ENCODE data around the gene DPH6.
"Not testable (repeated sequence)": the region's sequence is repeated elsewhere in the genome, so short reads cannot be mapped to it uniquely, and the experiment has no call there.

Gene DPH6

GRCh38 chr15:35443376-35443775, 102.6 kb downstream of the DPH6 start:
- Histone ChIP-seq H3K4me1 (ENCODE audit: low read length) (no peaks in the 10 kb centered on the region), H3K9ac (ENCODE audit: low read length) (no peak overlapping the region), H3K9me3 (ENCODE audit: insufficient read depth, low read length) (no peaks in the 10 kb centered on the region), H2AFZ (ENCODE audit: low read depth, low read length) (no peak overlapping the region), H3K79me2 (ENCODE audit: low read length) (no peaks in the 10 kb centered on the region), H3K27ac (ENCODE audit: low read length) (no peak overlapping the region), H4K20me1 (ENCODE audit: insufficient read depth, low read length) (no peaks in the 10 kb centered on the region), H3K27me3 (ENCODE audit: low read depth, low read length) (no peaks in the 10 kb centered on the region), H3K36me3 (replicated peaks; ENCODE audit: low read depth, low read length) (no peaks in the 10 kb centered on the region), H3K4me2 (ENCODE audit: low read length) (no peak overlapping the region), H3K4me3 (ENCODE audit: low read length) (no peak overlapping the region)
- TF ChIP-seq CTCF (IDR thresholded peaks at IDR 0.05; ENCODE audit: low read depth, low read length) = no peak
- TF ChIP-seq EZH2phosphoT487 (IDR thresholded peaks at IDR 0.05; ENCODE audit: low read depth) = no peak

GRCh38 chr15:35442742-35443141, 103.2 kb downstream of the DPH6 start:
- no peak for TF ChIP-seq EZH2phosphoT487 (IDR thresholded peaks at IDR 0.05; ENCODE audit: low read depth)
- no peak for TF ChIP-seq CTCF (IDR thresholded peaks at IDR 0.05; ENCODE audit: low read depth, low read length)
- H2AFZ ChIP-seq (ENCODE audit: low read depth, low read length) = no peak overlapping the region
- H3K9ac ChIP-seq (ENCODE audit: low read length) = no peak overlapping the region
- no peaks in the 10 kb centered on the region for H3K9me3 ChIP-seq (ENCODE audit: insufficient read depth, low read length)
- H3K4me2 ChIP-seq (ENCODE audit: low read length) = no peak overlapping the region
- H3K27ac ChIP-seq (ENCODE audit: low read length) = no peak overlapping the region
- no peaks in the 10 kb centered on the region for H3K36me3 ChIP-seq (replicated peaks; ENCODE audit: low read depth, low read length)
- no peaks in the 10 kb centered on the region for H4K20me1 ChIP-seq (ENCODE audit: insufficient read depth, low read length)
- no peak overlapping the region for H3K4me3 ChIP-seq (ENCODE audit: low read length)
- no peaks in the 10 kb centered on the region for H3K79me2 ChIP-seq (ENCODE audit: low read length)
- H3K27me3 ChIP-seq (ENCODE audit: low read depth, low read length) = no peaks in the 10 kb centered on the region
- H3K4me1 ChIP-seq (ENCODE audit: low read length) = no peaks in the 10 kb centered on the region

- not testable (repeated sequence) for H3K4me1 ChIP-seq (ENCODE audit: low read length); H3K9me3 ChIP-seq (ENCODE audit: insufficient read depth, low read length); H3K9ac ChIP-seq (ENCODE audit: low read length); H3K27me3 ChIP-seq (ENCODE audit: low read depth, low read length); H3K4me3 ChIP-seq (ENCODE audit: low read length); H3K36me3 ChIP-seq (replicated peaks; ENCODE audit: low read depth, low read length); H4K20me1 ChIP-seq (ENCODE audit: insufficient read depth, low read length); H3K27ac ChIP-seq (ENCODE audit: low read length); H3K4me2 ChIP-seq (ENCODE audit: low read length); H3K79me2 ChIP-seq (ENCODE audit: low read length); H2AFZ ChIP-seq (ENCODE audit: low read depth, low read length)
Measured at GRCh38 chr15:35441279-35441678, 104.7 kb downstream of the DPH6 start.

- no peak for TF ChIP-seq EZH2phosphoT487 (IDR thresholded peaks at IDR 0.05; ENCODE audit: low read depth)
- TF ChIP-seq CTCF (IDR thresholded peaks at IDR 0.05; ENCODE audit: low read depth, low read length) = no peak
- no peaks in the 10 kb centered on the region for H3K4me1 ChIP-seq (ENCODE audit: low read length)
- H3K27ac ChIP-seq (ENCODE audit: low read length) = no peak overlapping the region
Measured at GRCh38 chr15:35440265-35440664, 105.7 kb downstream of the DPH6 start.

GRCh38 chr15:35439291-35439690, 106.7 kb downstream of the DPH6 start:
- Histone ChIP-seq H3K27ac (ENCODE audit: low read length) (no peak overlapping the region), H3K27me3 (ENCODE audit: low read depth, low read length) (no peaks in the 10 kb centered on the region), H3K9me3 (ENCODE audit: insufficient read depth, low read length) (no peaks in the 10 kb centered on the region), H4K20me1 (ENCODE audit: insufficient read depth, low read length) (no peaks in the 10 kb centered on the region), H2AFZ (ENCODE audit: low read depth, low read length) (no peak overlapping the region), H3K9ac (ENCODE audit: low read length) (no peak overlapping the region), H3K4me3 (ENCODE audit: low read length) (no peak overlapping the region), H3K36me3 (replicated peaks; ENCODE audit: low read depth, low read length) (peaks cover 6% of the 10 kb centered on the region), H3K79me2 (ENCODE audit: low read length) (no peaks in the 10 kb centered on the region), H3K4me2 (ENCODE audit: low read length) (no peak overlapping the region), H3K4me1 (ENCODE audit: low read length) (no peaks in the 10 kb centered on the region)
- TF ChIP-seq EZH2phosphoT487 (IDR thresholded peaks at IDR 0.05; ENCODE audit: low read depth) (no peak), CTCF (IDR thresholded peaks at IDR 0.05; ENCODE audit: low read depth, low read length) (no peak)

More at GRCh38 chr15:35440265-35440664, 105.7 kb downstream of the DPH6 start:
- Histone ChIP-seq H3K9ac (ENCODE audit: low read length) (no peak overlapping the region), H4K20me1 (ENCODE audit: insufficient read depth, low read length) (no peaks in the 10 kb centered on the region), H3K27me3 (ENCODE audit: low read depth, low read length) (no peaks in the 10 kb centered on the region), H3K4me3 (ENCODE audit: low read length) (no peak overlapping the region), H3K4me2 (ENCODE audit: low read length) (no peak overlapping the region), H3K36me3 (replicated peaks; ENCODE audit: low read depth, low read length) (peaks cover 6% of the 10 kb centered on the region), H3K79me2 (ENCODE audit: low read length) (no peaks in the 10 kb centered on the region), H2AFZ (ENCODE audit: low read depth, low read length) (no peak overlapping the region), H3K9me3 (ENCODE audit: insufficient read depth, low read length) (no peaks in the 10 kb centered on the region)
